Chondrocyte (in vitro differentiated cells): ENCODE measurements around the gene TAS1R3. TPM values are rescaled to one million over a fixed set of nuclear protein-coding genes. Genes with fewer than 3 reads are reported as not detected.

ENCODE experiments used
- DNase-seq: peaks from one replicate; pipeline ENCODE4 v3.0.0; 2021; ENCODE audit warnings: mixed read lengths, low spot score
- H3K27ac Mint-ChIP-seq: one replicate; pipeline ENCODE4 v1.8.0; 2021; ENCODE audit warnings: mild to moderate bottlenecking, moderate library complexity, mixed read lengths; ENCODE audit not compliant: unreplicated experiment
- H3K27me3 Mint-ChIP-seq: 2 replicates; pipeline ENCODE4 v1.8.0; 2021; ENCODE audit warnings: low read depth, mixed read lengths
- H3K36me3 Mint-ChIP-seq: 2 replicates; pipeline ENCODE4 v1.8.0; 2021; ENCODE audit warnings: low read depth, mixed read lengths
- H3K4me1 Mint-ChIP-seq: 2 replicates; pipeline ENCODE4 v1.8.0; 2021; ENCODE audit warnings: low read depth, mild to moderate bottlenecking, mixed read lengths
- H3K4me3 Mint-ChIP-seq: one replicate; pipeline ENCODE4 v1.8.0; 2021; ENCODE audit warnings: mild to moderate bottlenecking, moderate library complexity, mixed read lengths; ENCODE audit not compliant: unreplicated experiment
- H3K9me3 Mint-ChIP-seq: 2 replicates; pipeline ENCODE4 v1.8.0; 2021; ENCODE audit warnings: low read depth, mixed read lengths
- CTCF ChIP-seq: fragments of 200-600 bp; sonication (generic); IDR thresholded peaks from 2 replicates; pipeline ENCODE4 v1.5.0; 2021; ENCODE audit warnings: antibody characterized with exemption, mild to moderate bottlenecking, moderate library complexity
- total RNA-seq: library from RNA; stranded (reverse); gene quantifications from 3 replicates; pipeline ENCODE4 v1.2.1, GENCODE V29; 2021

TAS1R3 gene
- total RNA-seq, 1 donor from 2014 or later, result 0.37 TPM

- DNase-seq, result no peak
- Mint-ChIP-seq H3K4me1 (peaks cover 55% of the 10 kb centered on the region), H3K9me3 (no peaks in the 10 kb centered on the region), H3K27me3 (no peaks in the 10 kb centered on the region), H3K27ac (no peak overlapping the region), H3K36me3 (no peaks in the 10 kb centered on the region), H3K4me3 (peak overlapping the region; percentile 82)
- TF ChIP-seq CTCF, result no peak
Observed at GRCh38 chr1:1356166-1356795, 25.2 kb downstream of the TAS1R3 start.

GRCh38 chr1:1356796-1357401 lies 25.8 kb downstream of the TAS1R3 start:
- no peak for TF ChIP-seq CTCF
- Mint-ChIP-seq H3K9me3 (no peaks in the 10 kb centered on the region), H3K27ac (peak overlapping the region; percentile 89), H3K4me3 (peak overlapping the region; percentile 82), H3K4me1 (peaks cover 59% of the 10 kb centered on the region), H3K27me3 (no peaks in the 10 kb centered on the region), H3K36me3 (no peaks in the 10 kb centered on the region)
- no peak for DNase-seq

- Mint-ChIP-seq H3K27me3 (no peaks in the 10 kb centered on the region), H3K9me3 (no peaks in the 10 kb centered on the region), H3K4me3 (peak overlapping the region; percentile 82), H3K36me3 (no peaks in the 10 kb centered on the region), H3K27ac (peak overlapping the region; percentile 89), H3K4me1 (peaks cover 54% of the 10 kb centered on the region)
- TF ChIP-seq CTCF, result no peak
- DNase-seq, result no peak
Observed at GRCh38 chr1:1357871-1358432, 26.9 kb downstream of the TAS1R3 start.

- TF ChIP-seq CTCF, result no peak
- H3K9me3 Mint-ChIP-seq, result no peaks in the 10 kb centered on the region
- no peak for DNase-seq
- H3K4me3 Mint-ChIP-seq, result peak within 1 kb of the TSS; percentile 82
- peak within 1 kb of the TSS; percentile 89 for H3K27ac Mint-ChIP-seq
- no peaks in the 10 kb centered on the region for H3K36me3 Mint-ChIP-seq
- H3K4me1 Mint-ChIP-seq, result peaks cover 51% of the 10 kb centered on the region
- H3K27me3 Mint-ChIP-seq, result no peaks in the 10 kb centered on the region
Observed at GRCh38 chr1:1358433-1359271, 27.6 kb downstream of the TAS1R3 start, which contains the start of gene MXRA8. TSS of gene MXRA8 (minus strand) at chr1:1358555. CDS start at chr1:1358504, 51 bp downstream.

- Mint-ChIP-seq H3K27me3 (no peaks in the 10 kb centered on the region), H3K4me1 (peaks cover 49% of the 10 kb centered on the region), H3K4me3 (peak overlapping the region; percentile 44), H3K36me3 (no peaks in the 10 kb centered on the region), H3K9me3 (no peaks in the 10 kb centered on the region), H3K27ac (peak overlapping the region; percentile 89)
- no peak for DNase-seq
- no peak for TF ChIP-seq CTCF
Observed at GRCh38 chr1:1359308-1359663, 28.2 kb downstream of the TAS1R3 start.
